Stimulated activated CD8-positive, alpha-beta memory T cell treated with anti-CD3 and anti-CD28 coated beads, Interleukin-15, amount 100 ng/mL, for 48 hours (primary cell): ENCODE results near the gene RELA.
"Not testable (repeated sequence)": the region's sequence is repeated elsewhere in the genome, so short reads cannot be mapped to it uniquely, and the experiment has no call there.

ENCODE experiments used
- DNase-seq, 2 donors: peaks; one replicate each; pipeline ENCODE4 v3.0.0-alpha.2; 2020; ENCODE audit warnings: low read depth in 2 of 2

The RELA gene

DNA sequence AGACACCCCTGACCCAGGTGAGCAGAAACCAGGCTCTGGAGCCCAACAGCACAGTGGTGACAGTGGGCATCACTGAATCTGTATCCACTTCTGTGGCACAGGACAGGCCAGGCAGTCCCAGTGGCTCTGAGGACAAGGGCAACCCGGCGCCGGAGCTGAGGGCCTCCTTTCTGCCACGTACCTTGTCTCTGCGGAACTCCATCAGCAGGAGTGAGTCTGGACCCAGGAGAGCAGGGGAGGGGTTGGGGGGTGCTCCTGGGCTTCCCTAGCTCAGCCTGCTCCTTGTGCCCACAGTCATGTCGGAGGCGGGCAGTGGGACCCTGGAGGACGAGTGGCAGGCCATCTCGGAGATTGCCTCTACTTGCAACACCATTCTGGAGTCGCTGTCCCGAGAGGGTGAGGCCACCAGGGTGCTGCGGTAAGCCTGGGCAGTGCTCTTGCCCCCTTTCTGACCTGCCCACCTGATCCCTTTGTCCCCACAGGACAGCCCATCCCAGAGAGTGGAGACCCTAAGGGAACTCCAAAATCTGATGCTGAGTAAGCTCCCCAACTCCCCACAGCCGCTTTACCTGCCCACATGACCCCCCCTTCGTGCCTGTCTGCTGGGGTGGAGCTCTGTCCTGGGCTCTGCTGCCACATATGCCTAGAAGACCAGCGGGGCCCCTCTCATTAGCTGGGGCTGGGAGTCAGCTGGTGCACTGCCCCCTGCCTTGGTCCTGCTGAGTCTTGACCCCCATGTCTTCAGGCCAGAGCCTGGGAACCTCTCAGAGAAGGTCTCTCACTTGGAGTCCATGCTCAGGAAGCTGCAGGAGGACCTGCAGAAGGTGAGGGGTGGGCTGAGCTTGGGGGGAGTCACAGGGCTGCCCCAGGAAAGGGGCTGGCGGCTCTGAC is 12.8 kb downstream of the RELA start:
- DNase-seq = no peak

DNA sequence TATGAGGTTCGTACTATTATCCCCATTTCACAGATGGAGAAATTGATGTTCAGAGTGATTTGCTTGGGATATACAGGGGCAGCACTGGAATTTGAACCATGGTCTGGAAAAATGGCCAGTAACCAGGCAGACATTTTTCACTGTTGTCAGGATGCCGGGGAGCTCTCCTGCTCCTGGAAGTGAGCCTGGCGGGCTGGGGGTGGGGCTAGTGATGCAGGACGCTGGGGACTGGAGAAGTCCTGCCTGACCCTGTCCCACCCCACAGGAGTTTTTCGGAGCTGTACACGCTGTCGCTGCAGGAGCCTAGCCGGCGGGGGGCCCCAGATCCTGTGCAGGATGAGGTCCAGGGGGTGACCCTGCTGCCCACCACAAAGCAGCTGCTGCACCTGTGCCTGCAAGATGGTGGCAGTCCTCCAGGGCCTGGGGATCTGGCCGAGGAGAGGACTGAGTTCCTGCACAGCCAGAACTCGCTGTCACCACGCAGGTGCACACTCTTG is 13.7 kb downstream of the RELA start:
- no peak for DNase-seq

DNA sequence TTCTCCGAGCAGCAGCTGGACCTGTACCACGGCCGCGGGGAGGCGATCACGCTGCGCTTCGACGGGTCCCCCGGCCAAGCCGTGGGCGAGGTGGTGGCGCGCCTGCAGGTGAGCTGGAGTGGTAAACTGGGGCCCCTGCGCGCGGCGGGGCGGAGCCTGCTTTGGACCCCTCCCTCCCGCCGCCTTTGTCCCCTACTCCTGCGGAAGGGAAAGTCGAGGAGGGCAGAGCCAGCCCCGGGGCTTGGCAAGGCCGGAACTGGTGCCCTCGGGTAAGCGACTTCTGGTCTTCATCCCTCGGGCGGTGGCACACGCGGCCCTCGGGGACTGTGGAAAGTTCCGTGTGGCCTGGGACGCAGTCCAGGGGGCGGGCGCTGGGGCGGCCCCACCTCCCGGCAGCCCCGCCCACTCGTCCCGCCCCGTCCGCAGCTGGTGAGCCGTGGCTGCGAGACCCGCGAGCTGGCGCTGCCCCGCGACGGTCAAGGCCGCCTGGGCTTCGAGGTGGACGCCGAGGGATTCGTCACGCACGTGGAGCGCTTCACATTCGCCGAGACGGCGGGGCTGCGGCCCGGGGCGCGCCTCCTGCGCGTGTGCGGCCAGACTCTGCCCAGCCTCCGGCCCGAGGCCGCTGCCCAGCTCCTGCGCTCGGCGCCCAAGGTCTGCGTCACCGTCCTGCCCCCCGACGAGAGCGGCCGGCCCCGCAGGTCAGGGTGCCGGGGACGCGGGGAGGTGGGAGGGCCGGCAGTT is 15.6 kb downstream of the RELA start:
- DNase-seq = no peak

DNA sequence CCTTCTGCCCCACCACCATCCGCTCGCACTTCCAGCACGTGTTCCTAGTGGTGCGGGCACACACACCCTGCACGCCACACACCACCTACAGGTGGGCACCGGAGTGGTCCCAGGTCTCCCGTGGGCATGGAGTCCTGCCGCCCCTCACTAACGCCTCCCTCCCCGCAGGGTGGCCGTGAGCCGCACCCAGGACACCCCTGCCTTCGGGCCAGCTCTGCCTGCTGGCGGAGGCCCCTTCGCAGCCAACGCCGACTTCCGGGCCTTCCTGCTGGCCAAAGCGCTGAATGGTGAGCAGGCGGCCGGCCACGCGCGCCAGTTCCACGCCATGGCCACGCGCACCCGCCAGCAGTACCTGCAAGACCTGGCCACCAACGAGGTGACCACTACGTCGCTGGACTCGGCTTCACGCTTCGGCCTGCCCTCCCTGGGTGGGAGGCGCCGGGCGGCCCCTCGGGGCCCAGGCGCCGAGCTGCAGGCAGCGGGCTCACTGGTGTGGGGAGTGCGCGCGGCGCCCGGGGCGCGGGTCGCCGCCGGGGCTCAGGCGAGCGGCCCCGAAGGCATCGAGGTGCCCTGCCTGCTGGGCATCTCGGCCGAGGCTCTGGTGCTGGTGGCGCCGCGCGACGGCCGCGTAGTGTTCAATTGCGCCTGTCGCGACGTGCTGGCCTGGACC is 16.3 kb downstream of the RELA start:
- no peak for DNase-seq

DNA sequence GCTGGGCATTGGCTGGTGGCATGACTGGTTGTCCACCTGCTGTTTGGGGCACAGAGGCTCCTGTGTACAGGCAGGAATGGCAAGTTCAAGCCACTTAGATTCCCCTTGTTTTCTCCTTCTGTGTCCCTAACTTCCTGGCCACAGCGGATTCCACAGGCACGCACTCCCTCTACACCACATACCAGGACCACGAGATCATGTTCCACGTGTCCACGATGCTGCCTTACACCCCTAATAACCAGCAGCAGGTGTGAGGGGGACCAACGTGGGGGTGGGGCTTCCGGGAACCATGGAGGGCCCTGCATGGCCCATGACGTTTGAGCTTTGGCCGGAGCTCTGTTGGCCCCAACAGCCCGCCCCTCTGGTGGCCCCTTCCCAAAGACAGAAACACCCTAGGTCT is 17.0 kb downstream of the RELA start:
- DNase-seq = no peak

DNA sequence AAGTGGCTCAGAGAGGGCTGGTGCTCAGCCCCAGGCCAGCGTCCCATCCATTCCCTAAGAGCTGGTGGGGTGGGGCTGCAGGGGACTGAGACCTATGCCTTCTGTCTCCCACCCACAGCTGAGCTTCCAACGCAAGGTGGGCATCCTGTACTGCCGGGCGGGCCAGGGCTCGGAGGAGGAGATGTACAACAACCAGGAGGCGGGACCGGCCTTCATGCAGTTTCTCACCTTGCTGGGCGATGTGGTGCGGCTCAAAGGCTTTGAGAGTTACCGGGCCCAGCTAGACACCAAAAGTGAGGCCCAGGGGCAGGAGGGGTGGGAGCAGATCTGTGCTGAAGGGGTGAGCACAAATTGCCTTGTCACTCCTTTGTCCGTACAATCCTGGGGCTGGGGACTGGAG is 17.9 kb downstream of the RELA start:
- DNase-seq = no peak

DNA sequence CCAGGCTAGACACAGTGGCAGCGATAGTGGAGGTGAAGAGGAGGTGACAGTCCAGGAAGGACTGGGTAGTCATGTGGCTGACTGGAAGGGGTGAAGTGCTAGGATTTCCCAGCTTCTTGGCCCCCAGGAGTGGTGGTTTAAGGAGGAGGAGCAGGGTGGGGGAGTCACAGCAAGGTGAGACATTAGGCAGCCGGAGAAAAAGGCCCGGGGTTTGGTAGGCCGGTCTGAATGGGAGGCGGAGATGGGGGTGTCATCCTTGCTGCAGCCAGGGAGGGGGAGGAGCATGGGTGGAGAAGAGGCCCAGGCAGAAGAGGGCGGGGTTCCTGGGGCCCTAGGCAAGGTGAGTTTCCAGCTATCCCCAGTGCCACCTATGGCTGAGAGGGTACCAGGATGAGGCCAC is 18.7 kb downstream of the RELA start:
- no peak for DNase-seq

DNA sequence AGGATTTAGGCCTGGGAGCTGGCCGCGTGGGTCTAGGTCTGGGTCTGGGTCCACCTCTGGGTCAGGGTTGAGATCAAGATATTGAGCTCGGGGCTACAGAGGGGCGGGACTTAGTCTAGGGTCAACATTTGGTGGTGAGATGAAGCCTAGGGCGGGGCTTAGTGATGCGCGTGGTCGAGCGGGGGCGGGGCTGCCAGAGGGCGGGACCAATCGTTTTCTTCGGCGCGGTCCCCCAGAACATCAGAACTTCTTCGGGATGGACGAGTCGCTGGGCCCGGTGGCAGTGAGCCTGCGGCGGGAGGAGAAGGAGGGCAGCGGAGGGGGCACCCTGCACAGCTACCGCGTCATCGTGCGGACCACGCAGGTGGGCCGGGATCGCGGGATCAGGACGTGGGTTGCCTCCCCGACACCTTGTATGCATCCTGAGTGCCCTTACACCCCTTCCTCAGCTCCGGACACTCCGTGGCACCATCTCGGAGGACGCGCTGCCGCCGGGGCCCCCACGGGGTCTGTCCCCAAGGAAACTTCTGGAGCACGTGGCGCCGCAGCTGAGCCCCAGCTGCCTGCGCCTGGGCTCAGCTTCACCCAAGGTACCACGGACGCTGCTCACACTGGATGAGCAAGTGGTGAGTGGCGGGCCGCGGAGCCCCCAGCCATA is 20.6 kb downstream of the RELA start:
- no peak for DNase-seq

DNA sequence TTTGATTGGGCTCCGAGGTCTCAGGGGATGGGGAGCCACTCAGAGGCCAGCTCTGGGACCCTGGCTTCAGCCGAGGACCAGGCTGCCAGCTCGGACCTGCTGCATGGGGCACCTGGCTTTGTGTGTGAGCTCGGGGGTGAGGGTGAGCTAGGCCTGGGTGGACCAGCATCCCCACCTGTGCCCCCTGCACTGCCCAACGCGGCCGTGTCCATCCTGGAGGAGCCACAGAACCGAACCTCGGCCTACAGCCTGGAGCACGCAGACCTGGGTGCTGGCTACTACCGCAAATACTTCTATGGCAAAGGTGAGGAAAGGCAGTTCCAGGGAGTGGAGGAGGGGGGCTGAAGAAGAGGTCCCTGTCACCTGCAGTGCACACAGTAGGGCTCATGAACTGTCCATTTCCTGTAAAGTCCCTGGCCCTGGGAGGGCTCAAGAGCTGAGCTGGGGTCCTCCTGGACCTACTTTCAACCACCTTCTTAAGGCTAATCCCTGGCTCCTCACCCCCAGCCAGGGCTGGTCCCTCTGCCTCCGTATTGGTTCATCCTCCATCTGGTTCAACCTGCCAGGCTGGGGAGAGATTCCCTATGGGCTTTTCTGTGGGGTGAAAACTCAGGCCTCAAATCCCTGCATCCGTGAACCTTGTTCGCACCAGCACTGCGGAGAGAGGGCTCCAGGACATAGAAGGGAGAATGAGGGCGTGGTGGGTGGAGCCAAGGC is 21.3 kb downstream of the RELA start:
- DNase-seq = no peak

DNA sequence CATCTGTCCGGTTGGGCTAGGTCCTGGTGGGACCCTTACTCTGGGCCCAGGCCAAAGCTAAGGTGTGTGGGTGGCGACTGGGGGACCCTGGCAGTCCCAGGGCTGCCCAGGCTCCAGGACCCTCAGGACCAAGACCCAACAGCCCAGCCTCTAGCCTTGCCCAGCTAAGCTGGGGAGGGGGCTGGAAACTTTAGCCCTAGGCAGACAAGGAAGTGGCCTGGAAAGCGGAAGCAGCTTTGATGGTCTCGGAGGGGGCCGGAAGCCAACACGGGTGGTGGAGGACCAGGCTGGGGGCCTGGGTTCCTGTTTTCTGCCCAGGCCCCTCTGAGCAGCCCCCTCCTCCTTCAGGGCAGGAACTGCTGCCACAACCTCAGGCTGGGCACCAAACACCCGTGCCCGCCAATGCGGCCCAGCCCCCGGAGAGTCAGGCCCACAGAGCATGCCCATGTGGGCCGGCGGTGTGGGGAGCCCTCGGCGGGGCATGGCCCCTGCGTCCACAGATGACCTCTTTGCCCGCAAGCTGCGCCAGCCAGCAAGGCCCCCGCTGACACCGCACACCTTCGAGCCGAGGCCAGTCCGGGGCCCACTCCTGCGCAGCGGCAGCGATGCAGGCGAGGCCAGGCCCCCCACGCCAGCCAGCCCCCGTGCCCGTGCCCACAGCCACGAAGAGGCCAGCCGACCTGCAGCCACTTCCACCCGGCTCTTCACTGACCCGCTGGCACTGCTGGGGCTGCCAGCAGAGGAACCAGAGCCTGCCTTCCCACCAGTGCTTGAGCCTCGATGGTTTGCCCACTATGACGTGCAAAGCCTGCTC is 22.0 kb downstream of the RELA start:
- DNase-seq = no peak

DNA sequence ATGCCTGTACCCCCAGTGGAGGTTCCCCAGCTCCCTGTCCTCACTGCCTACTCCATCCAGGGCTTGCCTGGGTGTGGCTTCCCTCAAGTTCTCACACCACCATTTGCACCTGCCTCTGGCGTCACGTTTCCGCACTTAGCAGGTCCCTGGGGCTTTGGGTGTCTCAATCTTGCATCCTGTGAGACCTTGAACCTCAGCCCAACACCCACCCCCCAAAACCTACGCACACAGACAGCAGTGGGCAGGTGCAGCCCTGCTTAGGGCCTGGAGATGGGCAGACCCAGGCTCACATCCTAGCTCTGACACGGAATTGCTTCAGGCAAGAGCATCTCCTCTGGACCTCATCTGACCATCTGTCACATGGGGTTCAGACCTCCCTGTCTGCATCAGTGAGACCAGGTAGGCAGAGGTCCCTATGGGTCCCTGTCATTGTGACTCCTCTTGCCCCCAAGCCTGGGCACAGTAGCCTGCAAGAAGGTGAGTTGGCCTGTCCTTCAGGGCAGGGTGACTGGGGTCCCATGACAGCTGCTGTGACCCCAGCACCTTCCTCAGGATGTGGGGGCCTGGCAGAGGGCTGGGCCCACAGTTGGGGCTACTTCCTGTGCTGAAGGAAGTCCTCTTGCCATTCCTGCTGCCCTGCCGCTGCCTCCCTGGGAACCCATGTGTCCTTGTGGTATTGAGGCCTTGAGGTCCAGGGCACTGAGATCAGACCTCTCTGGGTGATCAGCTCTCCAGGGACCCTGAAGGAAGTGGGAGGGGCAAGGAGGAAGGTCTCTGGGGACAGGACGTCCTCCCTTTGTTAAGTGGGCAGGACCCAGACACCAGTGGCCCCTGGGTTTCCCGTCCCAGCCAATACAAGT is 22.9 kb downstream of the RELA start:
- peak in 1 of 2 donors; percentile 42 for DNase-seq

DNA sequence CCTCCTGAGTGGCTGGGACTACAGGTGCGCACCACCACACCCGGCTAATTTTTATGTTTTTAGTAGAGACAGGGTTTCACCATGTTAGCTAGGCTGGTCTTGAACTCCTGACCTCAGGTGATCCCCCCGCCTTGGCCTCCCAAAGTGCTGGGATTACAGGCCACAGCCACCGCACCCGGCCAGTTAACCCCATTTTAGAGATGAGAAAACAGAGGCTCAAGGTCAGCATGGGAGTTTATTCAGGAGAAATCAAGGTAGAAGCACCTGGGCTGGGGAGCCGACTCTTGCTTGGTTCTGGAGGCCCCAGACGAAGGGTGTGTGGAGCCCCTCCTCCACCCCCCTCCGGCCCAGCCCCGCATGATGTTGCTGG is 23.5 kb downstream of the RELA start:
- DNase-seq = not testable (repeated sequence)

DNA sequence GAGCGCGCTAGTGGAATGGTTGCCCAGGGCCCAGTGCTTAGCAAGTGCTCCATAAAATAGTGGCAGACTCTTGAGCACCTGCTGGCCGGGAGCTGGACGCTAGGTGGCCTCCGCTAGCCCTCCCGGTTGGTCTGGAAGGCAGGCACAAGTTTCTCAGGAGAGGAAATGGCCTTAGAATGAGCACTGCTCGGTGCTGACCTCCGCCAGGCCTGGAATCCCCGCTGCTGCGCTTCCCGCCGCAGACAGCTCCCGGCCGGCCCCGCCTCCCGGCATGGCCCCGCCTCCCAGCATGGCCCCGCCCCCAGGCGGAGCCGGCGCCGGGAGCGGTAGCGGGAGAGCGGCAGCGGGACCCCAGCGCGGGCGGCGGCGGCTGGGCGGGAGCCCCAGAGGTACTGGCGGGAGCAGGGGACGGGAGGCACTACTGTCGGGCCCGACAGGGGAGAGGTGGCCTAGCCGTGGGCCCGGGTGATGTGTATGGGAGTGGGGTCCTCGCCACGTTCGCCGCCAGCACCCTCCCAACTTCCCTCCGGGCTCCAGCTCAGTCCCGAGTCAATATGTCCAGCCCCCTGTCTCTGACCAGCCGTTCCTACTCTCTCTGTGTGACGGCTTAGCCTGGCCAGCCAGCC is 24.8 kb downstream of the RELA start, which contains the start of gene SIPA1:
SIPA1 (plus strand) TSS at position 308 of the 626 bp plus-strand sequence. CDS start 2,821 bp downstream, outside the sequence.
- peak; percentile 67 to 69 for DNase-seq

DNA sequence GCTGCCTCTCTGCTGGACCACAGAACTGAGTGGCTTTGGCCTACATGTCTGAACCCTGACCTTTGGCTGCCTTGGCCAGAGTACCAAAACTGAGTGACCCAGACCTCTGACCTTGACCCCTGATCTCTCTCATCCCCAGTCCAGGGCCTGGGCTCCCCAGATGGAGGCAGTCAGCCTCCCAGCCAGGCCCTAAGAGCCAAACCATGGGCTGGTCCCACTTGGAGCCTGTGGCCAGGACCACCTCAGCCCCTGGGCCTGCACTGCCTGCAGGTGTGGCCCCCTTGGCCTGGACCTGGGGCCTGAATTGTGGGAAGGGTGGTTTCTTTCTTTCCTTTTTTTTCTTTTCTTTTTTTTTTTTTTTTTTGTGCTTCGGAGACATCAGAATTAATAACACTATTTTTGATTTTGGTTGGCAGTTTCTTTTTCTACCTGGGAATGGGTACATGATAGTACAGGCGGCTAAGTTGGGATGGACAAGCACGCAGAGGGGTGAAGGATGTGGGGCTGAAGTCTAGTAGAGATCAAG is 25.6 kb downstream of the RELA start:
- DNase-seq = no peak

DNA sequence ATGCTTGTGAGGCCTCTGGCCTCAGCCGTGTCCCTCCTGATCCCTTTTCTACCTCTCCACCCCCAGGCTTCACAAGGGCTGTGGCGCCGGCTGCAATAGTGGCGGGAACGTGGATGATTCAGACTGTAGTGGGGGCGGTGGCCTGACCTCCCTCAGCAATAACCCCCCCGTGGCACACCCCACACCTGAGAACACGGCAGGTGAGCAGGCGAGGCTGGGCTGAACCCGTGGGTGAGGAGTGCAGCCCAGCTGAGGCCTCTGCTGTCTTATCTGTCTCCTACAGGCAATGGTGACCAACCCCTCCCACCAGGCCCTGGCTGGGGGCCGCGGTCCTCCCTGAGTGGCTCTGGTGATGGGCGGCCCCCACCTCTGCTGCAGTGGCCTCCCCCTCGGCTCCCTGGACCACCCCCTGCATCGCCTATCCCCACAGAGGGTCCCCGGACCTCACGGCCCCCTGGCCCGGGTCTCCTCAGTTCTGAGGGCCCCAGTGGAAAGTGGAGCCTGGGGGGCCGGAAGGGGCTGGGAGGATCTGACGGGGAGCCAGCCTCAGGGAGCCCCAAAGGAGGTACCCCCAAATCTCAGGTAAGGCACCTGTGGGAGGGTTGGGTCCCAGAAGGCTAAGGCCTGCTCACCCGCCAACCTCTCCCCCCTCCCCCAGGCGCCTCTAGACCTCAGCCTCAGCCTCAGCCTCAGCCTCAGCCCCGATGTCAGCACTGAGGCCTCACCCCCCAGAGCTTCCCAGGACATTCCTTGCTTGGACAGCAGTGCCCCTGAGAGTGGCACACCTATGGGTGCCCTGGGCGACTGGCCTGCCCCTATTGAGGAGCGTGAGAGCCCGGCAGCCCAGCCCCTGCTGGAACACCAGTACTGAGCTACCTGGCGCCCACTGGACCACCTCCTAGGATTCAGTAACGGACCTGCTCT is 26.3 kb downstream of the RELA start:
- DNase-seq = no peak

DNA sequence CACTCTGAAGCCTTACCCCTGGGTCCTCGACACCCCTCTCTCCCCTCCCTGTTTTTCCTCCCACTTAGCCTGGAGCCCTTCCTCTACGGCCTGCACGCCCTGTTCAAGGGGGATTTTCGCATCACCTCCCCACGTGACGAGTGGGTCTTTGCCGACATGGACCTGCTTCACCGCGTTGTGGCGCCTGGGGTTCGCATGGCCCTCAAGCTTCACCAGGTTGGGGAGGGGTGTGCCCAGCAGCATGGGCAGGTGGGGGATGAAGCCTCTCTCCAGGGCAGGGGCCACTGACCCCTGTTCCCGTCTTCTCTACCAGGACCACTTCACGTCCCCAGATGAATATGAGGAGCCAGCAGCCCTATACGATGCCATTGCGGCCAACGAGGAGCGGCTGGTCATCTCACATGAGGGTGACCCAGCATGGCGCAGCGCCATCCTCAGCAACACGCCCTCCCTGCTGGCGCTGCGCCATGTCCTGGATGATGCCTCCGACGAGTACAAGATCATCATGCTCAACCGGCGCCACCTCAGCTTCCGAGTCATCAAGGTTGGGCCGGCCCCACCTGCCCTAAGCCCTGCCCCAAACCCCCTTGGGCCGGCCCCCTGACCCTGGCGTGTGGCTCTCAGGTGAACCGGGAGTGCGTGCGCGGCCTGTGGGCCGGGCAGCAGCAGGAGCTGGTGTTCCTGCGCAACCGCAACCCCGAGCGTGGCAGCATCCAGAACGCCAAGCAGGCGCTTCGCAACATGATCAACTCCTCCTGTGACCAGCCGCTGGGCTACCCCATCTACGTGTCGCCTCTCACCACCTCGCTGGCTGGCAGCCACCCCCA is 27.6 kb downstream of the RELA start:
- no peak for DNase-seq

DNA sequence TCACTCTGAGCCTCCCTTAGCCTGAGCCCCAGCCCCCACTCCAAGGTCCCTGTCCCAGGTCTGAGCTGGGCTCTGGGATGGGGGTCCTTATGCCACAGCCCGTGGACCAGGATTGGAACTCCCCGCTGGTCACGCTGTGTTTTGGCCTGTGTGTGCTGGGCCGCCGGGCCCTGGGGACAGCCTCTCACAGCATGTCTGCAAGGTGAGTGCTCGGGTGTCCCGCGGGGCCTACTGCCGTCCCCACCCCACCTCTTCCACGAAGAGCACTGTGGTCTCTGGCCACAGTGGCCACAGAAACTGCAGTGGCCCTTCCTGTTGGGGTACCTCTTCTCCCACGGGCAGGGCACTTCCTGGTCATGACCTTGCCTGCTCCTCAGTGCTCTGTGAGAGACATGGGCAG is 28.3 kb downstream of the RELA start:
- DNase-seq = no peak
